Glomerular endothelial cell (primary cell): ENCODE results near the gene CFAP157. TPM values are rescaled to one million over a fixed set of nuclear protein-coding genes. Genes with fewer than 3 reads are reported as not detected.

ENCODE experiments used
- DNase-seq: peaks from one replicate; pipeline ENCODE4 v3.0.0-alpha.2; 2011; ENCODE audit warnings: low read depth, low spot score; ENCODE audit errors: extremely low read depth
- total RNA-seq: library from RNA; depleted of rRNA; stranded (reverse); fragments of >200 nt; gene quantifications from 2 replicates; pipeline ENCODE4 v1.2.3, GENCODE V29; 2015

The CFAP157 gene
- total RNA-seq, 1 donor from 2014 or later: not detected

DNA sequence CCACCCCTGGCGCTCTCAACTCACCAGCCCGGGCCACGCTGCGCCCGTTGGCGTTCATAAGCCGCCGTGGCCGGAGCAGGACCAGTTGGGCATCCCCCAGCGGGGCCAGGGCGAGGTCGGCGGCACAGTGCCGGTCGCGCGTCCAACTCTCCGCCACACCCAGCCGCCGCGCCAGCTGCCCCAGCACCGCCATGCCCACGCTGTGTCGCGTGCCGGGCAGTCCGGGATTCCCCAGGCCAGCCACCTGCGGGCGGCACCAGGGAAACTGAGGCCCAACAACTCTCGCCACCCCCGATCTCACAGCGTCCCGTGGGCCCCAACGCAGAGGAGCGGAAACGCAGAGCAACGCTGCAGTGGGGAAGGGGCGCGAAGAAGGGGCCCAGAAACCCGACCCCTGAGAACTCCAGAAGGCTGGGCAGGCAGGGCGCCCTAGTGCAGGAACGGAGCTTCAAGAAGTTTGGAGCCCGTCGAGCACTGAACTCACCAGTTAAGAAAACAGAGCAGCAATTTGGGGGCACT lies 8.2 kb downstream of the CFAP157 start:
- no peak for DNase-seq

- no peak for DNase-seq
These were observed 8.9 kb downstream of the CFAP157 start, which contains the start of the genes PTRH1 and TTC16 for GRCh38 chr9:127715470-127716337. Gene PTRH1 (minus strand): TSS chr9:127715663. CDS start chr9:127715639, 24 bp downstream. Gene TTC16 (plus strand): TSS chr9:127716079. CDS start chr9:127716146, 67 bp downstream.

- no peak for DNase-seq
These were observed 9.6 kb downstream of the CFAP157 start for GRCh38 chr9:127716412-127716811.

DNA sequence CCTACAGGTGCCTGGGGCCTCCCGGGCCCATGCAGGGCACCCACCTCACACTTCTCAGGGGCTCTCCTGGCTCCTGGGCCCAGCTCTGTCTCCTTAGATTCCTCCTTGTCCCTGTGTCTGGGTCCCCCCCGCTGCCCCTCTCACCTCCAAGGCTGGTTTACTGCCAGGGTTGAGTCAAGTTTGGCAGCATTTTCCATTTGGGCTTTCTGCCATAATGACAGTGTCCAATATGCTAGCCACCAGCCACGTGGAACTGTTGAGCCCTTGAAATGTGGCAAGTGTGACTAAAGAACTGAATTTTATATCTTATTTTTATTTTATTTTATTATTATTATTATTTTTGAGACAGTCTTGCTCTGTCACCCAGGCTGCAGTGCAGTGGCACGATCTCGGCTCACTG lies 11.0 kb downstream of the CFAP157 start:
- DNase-seq: no peak

DNA sequence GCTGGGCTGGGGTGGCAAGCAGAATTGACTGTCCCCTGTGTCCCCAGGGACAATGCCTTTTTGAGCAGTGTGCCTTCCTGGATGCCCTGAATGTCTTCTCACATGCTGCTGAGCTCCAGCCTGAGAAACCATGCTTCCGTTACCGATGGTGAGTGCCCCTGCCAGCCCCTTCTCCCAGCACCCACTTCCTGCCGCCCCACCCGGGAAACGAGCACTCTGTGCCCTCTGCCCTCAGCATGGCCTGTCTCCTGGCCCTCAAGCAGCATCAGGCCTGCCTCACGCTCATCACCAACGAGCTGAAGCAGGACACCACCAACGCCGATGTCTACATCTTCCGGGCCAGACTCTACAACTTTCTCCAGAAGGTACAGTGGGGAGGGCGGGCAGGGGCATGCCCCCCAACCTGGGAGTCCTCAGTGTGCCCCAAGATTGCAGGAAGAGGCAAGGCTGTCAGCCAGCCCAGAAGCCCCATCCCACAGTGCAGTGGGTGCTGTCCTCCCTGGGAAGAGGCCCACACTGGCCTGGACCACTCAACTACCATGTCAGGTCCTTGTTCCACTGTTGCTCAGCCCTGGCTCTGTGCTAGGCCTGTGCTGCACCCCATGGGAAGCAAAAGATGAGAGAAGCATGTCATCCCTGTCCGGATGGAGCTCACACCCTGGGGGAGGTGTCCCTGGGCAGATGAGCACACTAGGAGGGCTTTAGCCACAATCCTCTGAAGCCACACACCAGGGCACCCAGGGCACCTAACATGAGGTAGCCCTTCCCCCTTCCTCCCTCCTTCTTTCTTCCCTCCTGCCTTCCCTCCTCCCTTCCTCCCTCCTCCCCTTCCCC lies 13.5 kb downstream of the CFAP157 start:
- no peak for DNase-seq

DNA sequence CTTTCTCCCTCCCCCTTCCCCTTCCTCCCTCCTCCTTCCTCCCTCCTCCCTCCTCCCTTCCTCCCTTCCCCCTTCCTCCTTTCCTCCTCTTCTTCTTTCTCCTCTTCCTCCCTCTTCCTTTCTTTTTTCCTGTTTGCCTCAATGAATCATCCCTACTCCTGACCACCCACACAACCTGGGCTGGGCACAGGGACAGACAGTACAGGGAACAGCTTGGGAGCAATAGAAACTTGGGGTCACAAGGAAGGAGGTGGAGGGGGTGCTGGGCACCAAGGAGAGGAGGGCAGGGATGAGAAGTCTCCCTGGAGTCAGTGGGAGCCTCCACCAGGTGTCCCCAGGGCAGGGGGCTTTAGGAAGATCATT lies 14.1 kb downstream of the CFAP157 start:
- DNase-seq: no peak

DNA sequence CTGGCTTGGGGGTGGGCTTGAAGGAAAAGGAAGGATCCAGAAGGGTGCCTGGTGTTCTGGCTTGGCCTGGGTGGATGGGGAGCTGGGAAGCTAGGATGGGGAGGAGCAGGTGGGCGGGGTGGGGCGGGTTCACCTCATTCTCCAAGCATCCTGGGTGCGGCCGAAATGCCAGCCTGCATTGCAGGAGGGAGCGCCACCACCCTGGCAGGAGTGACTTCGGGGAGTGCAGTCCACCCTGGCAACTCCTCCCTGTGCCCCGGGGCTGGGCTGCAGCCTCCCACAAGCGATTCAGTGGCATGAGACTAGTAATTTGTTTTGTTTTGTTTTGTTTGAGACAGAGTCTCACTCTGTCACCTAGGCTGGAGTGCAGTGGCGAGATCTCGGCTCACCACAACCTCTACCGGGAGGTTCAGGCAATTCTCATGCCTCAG lies 14.6 kb downstream of the CFAP157 start:
- DNase-seq: no peak

DNA sequence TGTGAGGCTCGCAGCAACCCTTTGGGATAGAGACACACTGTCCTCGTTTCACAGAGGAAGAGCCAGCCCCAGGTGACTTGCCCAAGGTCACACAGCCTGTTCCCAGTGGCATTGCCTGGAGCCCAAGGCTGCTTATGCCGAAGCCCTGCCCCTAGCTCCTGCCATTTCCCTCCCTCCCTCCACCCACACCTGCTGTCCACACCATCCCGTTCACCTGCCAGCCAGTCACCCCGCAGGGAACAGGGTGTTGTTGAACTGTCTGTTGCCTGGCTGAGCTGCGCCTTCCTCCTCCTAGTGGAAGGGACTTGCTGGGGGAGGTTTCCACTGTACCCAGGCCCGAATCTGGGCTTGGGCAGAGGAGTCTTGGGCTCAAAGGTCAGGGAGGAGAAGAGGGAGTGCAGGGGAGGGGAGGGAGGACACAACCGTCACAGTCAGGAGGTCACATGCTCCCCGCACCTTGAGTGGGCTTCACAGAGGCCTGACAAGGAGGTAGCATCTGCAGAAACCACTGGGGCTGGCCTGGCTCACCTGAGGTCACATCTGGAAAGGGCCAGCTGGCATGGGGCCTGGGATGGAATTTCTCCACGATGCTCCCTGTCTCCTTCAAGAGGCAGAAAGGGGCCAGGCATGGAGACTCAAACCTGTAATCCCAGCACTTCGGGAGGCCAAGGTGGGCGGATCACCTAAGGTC lies 15.4 kb downstream of the CFAP157 start:
- no peak for DNase-seq

GRCh38 chr9:127723013-127723412 lies 16.2 kb downstream of the CFAP157 start:
- no peak for DNase-seq

DNA sequence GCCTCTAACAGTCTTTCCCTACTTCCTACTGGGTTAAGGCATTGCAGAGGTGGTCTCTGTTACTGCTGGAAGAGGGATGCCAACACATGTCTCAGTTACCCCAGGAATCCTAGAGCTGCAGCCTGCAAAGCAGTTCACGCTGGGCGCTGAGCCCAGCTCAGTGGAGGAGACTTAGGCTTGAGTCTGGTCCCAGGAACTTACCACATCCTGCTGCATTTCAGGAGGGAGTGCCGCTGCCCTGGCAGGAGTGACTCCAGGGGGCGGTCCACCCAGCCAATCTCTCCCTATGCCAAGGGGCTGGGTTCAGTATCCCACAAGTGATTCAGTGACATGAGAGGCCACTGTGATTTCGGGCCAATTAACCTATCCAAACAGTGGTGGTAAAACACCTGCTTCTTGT lies 16.7 kb downstream of the CFAP157 start:
- no peak for DNase-seq

DNA sequence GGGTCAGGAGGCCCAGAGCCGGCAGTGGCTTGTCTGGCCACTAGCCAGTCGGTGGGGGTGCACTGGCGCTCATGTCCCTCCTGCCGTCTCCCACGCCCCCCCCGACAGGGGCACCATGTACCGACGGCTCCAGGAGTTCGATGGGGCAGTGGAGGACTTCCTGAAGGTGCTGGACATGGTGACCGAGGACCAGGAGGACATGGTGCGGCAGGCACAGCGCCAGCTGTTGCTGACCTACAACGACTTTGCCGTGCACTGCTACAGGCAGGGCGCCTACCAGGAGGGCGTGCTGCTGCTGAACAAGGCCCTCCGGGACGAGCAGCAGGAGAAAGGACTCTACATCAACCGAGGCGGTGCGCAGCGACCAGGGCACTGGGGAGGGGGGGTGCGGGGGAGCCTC lies 17.2 kb downstream of the CFAP157 start:
- DNase-seq: no peak

GRCh38 chr9:127726871-127727270 lies 20.1 kb downstream of the CFAP157 start:
- no peak for DNase-seq

- DNase-seq: no peak
These were observed 22.0 kb downstream of the CFAP157 start for GRCh38 chr9:127728808-127729207.

DNA sequence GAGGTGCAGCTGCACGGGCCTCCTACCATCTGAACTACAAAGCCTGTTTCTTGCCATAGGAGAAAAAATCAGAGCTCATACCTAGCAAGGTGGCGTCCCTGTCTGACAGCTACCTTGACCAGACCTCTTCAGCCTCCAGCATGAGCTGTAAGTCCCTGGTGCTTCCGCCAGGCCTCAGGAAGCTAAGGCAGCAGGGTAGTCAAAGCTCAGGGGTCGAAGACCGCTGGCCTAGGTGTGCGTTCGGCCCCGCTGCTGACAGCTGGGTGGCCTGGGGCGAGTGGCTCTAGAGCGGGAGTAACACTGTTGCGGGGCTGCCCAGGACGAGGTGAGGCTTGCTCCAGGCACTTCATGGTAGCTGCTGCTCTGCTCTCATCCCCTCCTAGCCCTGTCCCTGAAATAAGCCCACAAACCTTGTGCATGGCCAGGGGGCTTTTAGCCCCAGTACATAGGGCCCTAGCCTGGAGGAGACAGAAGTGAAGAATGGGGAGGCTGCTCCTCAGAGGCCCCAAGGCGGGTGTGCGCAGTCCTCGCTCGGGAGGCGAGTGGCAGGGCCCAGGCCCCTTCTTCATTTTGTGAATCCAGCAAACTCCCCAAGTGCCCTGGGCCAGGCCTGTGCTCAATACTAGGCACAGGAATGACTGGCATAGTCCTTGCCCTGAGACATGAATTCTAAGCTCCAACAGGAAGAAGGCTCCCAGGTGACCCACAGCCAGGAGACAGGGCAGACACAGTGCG lies 22.9 kb downstream of the CFAP157 start:
- DNase-seq: no peak

DNA sequence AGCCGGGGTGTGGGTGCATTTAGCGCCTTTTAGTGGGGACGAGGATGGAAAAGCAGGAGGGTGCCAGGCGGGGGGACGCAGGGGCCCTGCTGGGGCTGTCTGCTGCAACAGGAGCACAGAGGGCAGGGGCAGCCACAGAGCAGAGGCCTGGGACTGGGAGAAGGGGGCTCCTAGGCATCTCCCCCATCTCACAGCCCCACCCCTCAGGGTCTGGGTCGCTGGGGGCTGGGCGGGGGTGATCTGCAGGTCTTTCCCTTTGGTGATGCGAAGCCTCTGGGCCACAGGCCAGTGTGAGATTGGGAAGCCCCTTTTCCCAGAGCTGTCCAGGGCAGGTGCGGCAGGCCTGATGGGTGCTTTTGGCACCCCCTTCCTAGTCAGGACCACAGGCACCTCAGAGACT lies 23.5 kb downstream of the CFAP157 start:
- no peak for DNase-seq

- DNase-seq: no peak
These were observed 24.1 kb downstream of the CFAP157 start for GRCh38 chr9:127730799-127731410.

- DNase-seq: no peak
These were observed 25.1 kb downstream of the CFAP157 start for GRCh38 chr9:127731938-127732337.

DNA sequence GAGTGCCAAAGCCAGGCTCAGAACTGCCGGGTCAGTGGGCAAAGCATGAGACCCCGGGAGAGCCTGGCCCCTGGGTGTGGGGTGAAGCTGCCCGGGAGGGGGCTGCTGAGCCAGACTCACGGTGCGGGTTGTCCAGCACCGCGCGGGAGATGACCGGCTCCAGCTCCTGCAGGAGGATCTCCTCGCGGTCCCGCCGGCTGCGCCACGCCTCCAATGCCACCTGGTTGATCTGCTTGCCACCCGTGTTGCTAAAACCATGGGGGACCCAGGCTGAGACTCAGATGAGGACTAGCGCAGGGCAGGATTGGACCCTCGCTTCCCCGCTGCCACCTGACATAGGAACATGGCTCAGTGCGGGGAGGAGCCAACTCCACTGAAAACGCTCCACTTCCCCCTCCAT lies 25.7 kb downstream of the CFAP157 start:
- no peak for DNase-seq

GRCh38 chr9:127733614-127734013 lies 26.8 kb downstream of the CFAP157 start:
- DNase-seq: no peak

DNA sequence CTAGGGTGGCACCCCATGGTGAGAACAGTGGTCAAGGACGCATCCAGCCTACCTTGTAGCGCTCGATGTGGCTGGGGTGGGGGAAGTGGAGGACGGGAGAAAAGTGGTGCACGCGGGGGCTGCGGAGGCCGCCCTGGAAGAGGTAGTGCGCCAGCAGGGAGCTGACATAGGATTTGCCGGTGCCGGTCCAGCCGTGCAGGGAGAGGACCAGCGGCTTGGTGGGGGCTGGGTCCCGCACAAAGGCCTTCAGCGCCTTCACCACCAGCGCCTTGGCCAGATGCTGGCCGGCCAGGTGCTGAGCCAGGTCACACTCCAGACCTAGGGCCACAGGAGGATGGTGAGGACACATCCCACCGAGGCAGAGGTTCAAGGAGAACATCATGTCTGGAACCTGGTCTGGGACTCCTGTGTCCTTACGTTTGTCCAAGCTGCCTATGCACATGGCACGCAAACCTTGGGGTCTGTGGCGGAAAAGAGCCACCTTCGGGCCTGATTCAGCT lies 27.5 kb downstream of the CFAP157 start:
- no peak for DNase-seq
